A549 (cell line): ENCODE results near the gene RASD2. TPM values are rescaled to one million over a fixed set of nuclear protein-coding genes. Genes with fewer than 3 reads are reported as not detected.
"Not testable (repeated sequence)": the region's sequence is repeated elsewhere in the genome, so short reads cannot be mapped to it uniquely, and the experiment has no call there.

Source experiments
- ATAC-seq, 2 experiments: fragments of 200-7000 bp in 1 of 2; fragments of >200 bp in 1 of 2; cut with Nextera tagmentation in 1 of 2; cut with Tn5 transposase in 1 of 2; 3 replicates each; pipeline versions ENCODE4 v1.8.0 to v1.9.1; 2018 to 2020; ENCODE audit warnings: mild to moderate bottlenecking in 1 of 2, moderate library complexity in 1 of 2
- CTCF ChIA-PET: fragments of 300-600 bp; sonication (Branson Sonifier 250); formaldehyde crosslinking; extraction: SDS; loops from one replicate; lab custom pipeline; 2021; ENCODE audit warnings: antibody characterized with exemption, inconsistent platforms; lab: Yijun Ruan, JAX
- POLR2A ChIA-PET: fragments of 350-600 bp; formaldehyde crosslinking; extraction: SDS; loops from one replicate; lab custom pipeline; 2021; ENCODE audit warnings: antibody characterized with exemption, inconsistent platforms; lab: Yijun Ruan, JAX
- DNase-seq, 2 experiments: peaks; one replicate each; pipeline versions ENCODE4 v3.0.0 to v3.0.0-alpha.2; 2011 to 2016; ENCODE audit warnings: low read depth in 1 of 2, low spot score in 1 of 2
- FAIRE-seq: peaks from 2 replicates; lab custom pipeline; 2011; peaks lifted over from hg19 to GRCh38; lab: Jason Lieb, UNC
- H3K27ac ChIP-seq, 2 experiments: fragments of >200 bp; sonication (Bioruptor Twin); formaldehyde crosslinking; 3 replicates each; pipeline ENCODE4 v1.5.1; 2016 to 2017
- H3K4me1 ChIP-seq: fragments of >200 bp; sonication (Bioruptor Twin); formaldehyde crosslinking; 3 replicates; pipeline ENCODE4 v1.6.1; 2016
- H3K4me2 ChIP-seq: fragments of >200 bp; sonication (Bioruptor Twin); formaldehyde crosslinking; 3 replicates; pipeline ENCODE4 v1.6.1; 2016
- H3K4me3 ChIP-seq: fragments of >200 bp; sonication (Bioruptor Twin); formaldehyde crosslinking; 3 replicates; pipeline ENCODE4 v1.5.1; 2016
- H3K9me3 ChIP-seq: fragments of >200 bp; sonication (Bioruptor Twin); formaldehyde crosslinking; 3 replicates; pipeline ENCODE4 v1.6.1; 2016
- CEBPB ChIP-seq, 2 experiments: fragments of >200 bp in 1 of 2; sonication (Bioruptor Twin) in 1 of 2; formaldehyde crosslinking in 1 of 2; IDR thresholded peaks; 2 replicates each; pipeline ENCODE4 v1.6.1; 2012 to 2016
- CHD2 ChIP-seq: fragments of 150-350 bp; IDR thresholded peaks from 2 replicates; pipeline ENCODE4 v1.6.1; 2014; ENCODE audit warnings: low read length; ENCODE audit not compliant: partially characterized antibody
- CHD4 ChIP-seq: fragments of 200-600 bp; sonication (generic); IDR thresholded peaks from 2 replicates; pipeline ENCODE4 v1.6.1; 2016; ENCODE audit warnings: antibody characterized with exemption, mild to moderate bottlenecking, borderline replicate concordance
- FOSB ChIP-seq: fragments of 250-450 bp; sonication (Bioruptor Pico); IDR thresholded peaks from 2 replicates; pipeline ENCODE4 v1.5.0; 2020; ENCODE audit warnings: mild to moderate bottlenecking, moderate library complexity
- FOSL2 ChIP-seq, 2 experiments: fragments of 450-650 bp in 1 of 2; fragments of >200 bp in 1 of 2; sonication (Bioruptor Twin) in 1 of 2; formaldehyde crosslinking; IDR thresholded peaks; 2 replicates each; pipeline versions ENCODE4 v1.5.0 to v1.6.1; 2016 to 2020; ENCODE audit warnings: mild to moderate bottlenecking in 1 of 2, moderate library complexity in 1 of 2
- GATA3 ChIP-seq: IDR thresholded peaks from 2 replicates; pipeline ENCODE4 v1.6.1; 2012; ENCODE audit warnings: borderline replicate concordance
- HOXB5 ChIP-seq: fragments of 250-450 bp; sonication (Bioruptor Pico); IDR thresholded peaks from 2 replicates; pipeline ENCODE4 v1.5.0; 2020; ENCODE audit warnings: mild to moderate bottlenecking, moderate library complexity
- JUN ChIP-seq, 2 experiments: fragments of >200 bp; sonication (Bioruptor Twin); formaldehyde crosslinking; IDR thresholded peaks; 2 replicates in 1 of 2; 3 replicates in 1 of 2; pipeline ENCODE4 v1.6.1; 2016 to 2017
- SMC3 ChIP-seq: fragments of >200 bp; sonication (Bioruptor Twin); formaldehyde crosslinking; IDR thresholded peaks from 3 replicates; pipeline ENCODE4 v1.6.1; 2018; ENCODE audit warnings: inconsistent platforms
- ZNF302 ChIP-seq: fragments of 250-450 bp; sonication (Bioruptor Pico); IDR thresholded peaks from 2 replicates; pipeline ENCODE4 v1.9.0; 2021; ENCODE audit warnings: inconsistent platforms, mild to moderate bottlenecking, moderate library complexity
- ZSCAN20 ChIP-seq: fragments of 250-450 bp; sonication (Bioruptor Pico); IDR thresholded peaks from 2 replicates; pipeline ENCODE4 v1.8.0; 2022; ENCODE audit warnings: mild to moderate bottlenecking, moderate library complexity
- WGBS: methylation state at CpG from one replicate; pipeline ENCODE4 v1.1.6; 2017; ENCODE audit errors: missing lambda C conversion rate; 5-methylcytosine and 5-hydroxymethylcytosine counted together
- polyA minus RNA-seq: library from RNA; depleted of rRNA, polyadenylated mRNA; stranded (reverse); fragments of >200 nt; gene quantifications from 2 replicates; pipeline ENCODE4 v1.2.3, GENCODE V29; 2011; rRNA and poly(A)+ RNA removed
- polyA plus RNA-seq, 4 experiments: library from polyadenylated mRNA; depleted of rRNA in 3 of 4; stranded (reverse); fragments of >200 nt; fragmentation: RNase III in 1 of 4; extraction: RNeasy Plus Mini Kit Qiagen cat#74134 plus additional on column Dnase treatment in 1 of 4; gene quantifications; 2 replicates in 3 of 4; 3 replicates in 1 of 4; pipeline ENCODE4 v1.2.3, GENCODE V29; 2011 to 2017
- TF ChIP-seq, protein P1 (sequence below): fragments of >200 bp; sonication (Bioruptor Twin); formaldehyde crosslinking; IDR thresholded peaks from 2 replicates; pipeline ENCODE4 v1.6.1; 2016
- TF ChIP-seq, protein P2 (sequence below): IDR thresholded peaks from 2 replicates; pipeline ENCODE4 v1.6.1; 2012
- TF ChIP-seq, protein P3 (sequence below): fragments of >200 bp; sonication (Bioruptor Twin); formaldehyde crosslinking; IDR thresholded peaks from 3 replicates; pipeline ENCODE4 v1.6.1; 2016

Gene RASD2, protein sequence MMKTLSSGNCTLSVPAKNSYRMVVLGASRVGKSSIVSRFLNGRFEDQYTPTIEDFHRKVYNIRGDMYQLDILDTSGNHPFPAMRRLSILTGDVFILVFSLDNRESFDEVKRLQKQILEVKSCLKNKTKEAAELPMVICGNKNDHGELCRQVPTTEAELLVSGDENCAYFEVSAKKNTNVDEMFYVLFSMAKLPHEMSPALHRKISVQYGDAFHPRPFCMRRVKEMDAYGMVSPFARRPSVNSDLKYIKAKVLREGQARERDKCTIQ
- 0.61 and 0.93 TPM in 2 replicates for polyA plus RNA-seq (2011; rRNA removed)
- 0.54 and 0.76 TPM in 2 replicates for polyA plus RNA-seq (2012; cell fraction: cytosol; rRNA removed)
- polyA plus RNA-seq (2012; cell fraction: nucleus; rRNA removed), result 0.86 and 1.2 TPM in 2 replicates
- polyA plus RNA-seq (2017; fragmentation: RNase III; extraction: RNeasy Plus Mini Kit Qiagen cat#74134 plus additional on column Dnase treatment), result 1.2 to 1.4 TPM (median 1.3 TPM) in 3 replicates
- 1.1 and 1.4 TPM in 2 replicates for polyA minus RNA-seq

DNA sequence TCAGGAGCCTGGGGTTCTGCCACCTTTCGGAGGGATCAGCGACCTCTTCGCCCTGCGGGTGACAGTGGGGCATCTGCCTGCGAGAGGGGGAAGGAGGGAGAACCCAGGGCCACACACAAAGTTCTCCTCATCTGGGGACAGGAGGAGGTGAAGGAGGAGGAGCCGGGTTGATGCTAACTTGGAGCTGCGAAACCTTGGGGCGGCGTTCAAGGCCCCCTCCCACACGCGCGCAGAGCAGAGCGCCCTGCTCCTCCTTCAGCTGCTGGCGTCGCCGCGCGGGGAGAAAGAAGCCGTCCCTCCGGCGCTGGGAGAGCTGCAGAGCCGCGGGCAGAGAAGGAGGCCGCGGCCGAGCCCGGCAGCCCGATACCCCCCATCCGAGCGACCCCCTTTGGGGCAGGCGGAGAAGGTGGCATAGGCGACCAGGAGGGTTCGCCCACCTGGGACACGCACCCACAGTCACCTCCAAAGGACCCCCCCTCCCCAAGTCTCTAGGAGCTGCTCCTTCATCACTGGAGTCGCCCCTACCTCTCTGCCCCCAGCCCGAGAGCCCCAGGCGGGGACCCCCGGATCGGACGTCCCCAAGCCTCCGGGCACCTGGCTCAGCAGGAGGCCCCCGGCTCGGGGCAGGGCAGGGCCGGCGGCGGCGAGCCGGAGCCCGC is at the start of gene RASD2:
TSS of gene RASD2 (plus strand) at position 237 of the 659 bp plus-strand sequence. CDS start 5,979 bp downstream, outside the sequence.
- DNase-seq, result peak; percentile 51 to 57
- Histone ChIP-seq H3K9me3 (no peaks in the 10 kb centered on the region), H3K4me2 (peak within 1 kb of the TSS; percentile 98), H3K27ac (peak within 1 kb of the TSS; percentile 83 to 92), H3K4me3 (peak within 1 kb of the TSS; percentile 65), H3K4me1 (peaks cover 15% of the 10 kb centered on the region)
- ChIA-PET POLR2A (no interaction called here), CTCF (interaction anchor here (1.4 to 3.7 kb wide), 5 partner anchors 9 to 190 kb away, joined by 4 to 15 read pairs (median 7); no protein-coding TSS in a partner anchor)
- peak; percentile 65 to 68 for ATAC-seq
- TF ChIP-seq ZSCAN20 (no peak), SMC3 (no peak), GATA3 (no peak), HOXB5 (CRISPR knock-in tag) (no peak), ZNF302 (CRISPR knock-in tag) (no peak), CHD2 (no peak), CEBPB (IDR thresholded peaks at IDR 0.05) (no peak), FOSL2 (IDR thresholded peaks at IDR 0.05) (no peak), FOSL2 (CRISPR knock-in tag; IDR thresholded peaks at IDR 0.05) (no peak), CHD4 (no peak)
- TF ChIP-seq, protein P1, sequence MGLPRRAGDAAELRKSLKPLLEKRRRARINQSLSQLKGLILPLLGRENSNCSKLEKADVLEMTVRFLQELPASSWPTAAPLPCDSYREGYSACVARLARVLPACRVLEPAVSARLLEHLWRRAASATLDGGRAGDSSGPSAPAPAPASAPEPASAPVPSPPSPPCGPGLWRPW, result no peak
- FAIRE-seq, result no peak
- WGBS, result 0% methylated on average over 9 of the region's 49 CpGs

DNA sequence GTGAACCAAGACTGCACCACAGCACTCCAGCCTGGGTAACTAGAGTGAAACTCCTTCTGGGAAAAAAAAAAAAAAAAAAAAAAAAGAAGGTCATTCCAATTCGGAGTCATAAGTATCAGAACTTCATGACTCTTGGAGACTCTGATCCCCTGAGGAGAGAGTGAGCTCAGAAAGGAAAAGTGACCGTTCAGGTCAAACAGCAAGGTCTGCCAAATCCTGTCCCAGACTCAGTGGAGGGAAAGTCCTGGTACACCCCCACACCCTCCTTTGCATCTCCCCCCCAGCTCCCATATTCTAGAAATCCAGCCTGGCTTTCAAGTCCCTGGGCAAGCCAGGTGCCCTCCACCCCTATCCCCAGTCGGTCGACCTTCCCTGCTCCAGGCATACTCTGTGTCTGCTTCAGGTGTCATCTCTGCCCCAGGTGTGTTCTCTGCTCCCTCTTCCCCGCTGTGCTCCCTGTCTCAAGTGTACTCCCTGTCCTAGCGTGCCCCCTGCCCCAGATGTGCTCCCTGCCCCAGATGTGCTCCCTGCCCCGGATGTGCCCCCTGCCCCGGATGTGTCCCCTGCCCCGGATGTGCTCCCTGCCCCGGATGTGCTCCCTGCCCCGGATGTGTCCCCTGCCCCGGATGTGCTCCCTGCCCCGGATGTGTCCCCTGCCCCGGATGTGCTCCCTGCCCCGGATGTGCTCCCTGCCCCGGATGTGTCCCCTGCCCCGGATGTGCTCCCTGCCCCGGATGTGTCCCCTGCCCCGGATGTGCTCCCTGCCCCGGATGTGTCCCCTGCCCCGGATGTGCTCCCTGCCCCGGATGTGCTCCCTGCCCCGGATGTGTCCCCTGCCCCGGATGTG is 49.3 kb upstream of the RASD2 start:
- H3K27ac ChIP-seq, result peak overlapping the region; percentile 65 to 85
- CTCF ChIA-PET, result interaction anchor here (0.7 to 1.5 kb wide), 2 partner anchors 92 to 140 kb away, joined by 3 to 5 read pairs; no protein-coding TSS in a partner anchor
- peak; percentile 25 to 37; a peak in 3 of 6 replicates for ATAC-seq
- POLR2A ChIA-PET, DNase-seq, H3K9me3 ChIP-seq: not testable (repeated sequence)
- TF ChIP-seq JUN (IDR thresholded peaks at IDR 0.05), result peak; percentile 19 to 33; a peak in 1 of 5 replicates
- TF ChIP-seq, all 56 proteins: peak for 1; not testable (repeated sequence) for 55
- Histone ChIP-seq H3K4me2 (peak overlapping the region; percentile 55; the same call in 2 of the 3 replicates), H3K4me3 (peak overlapping the region; percentile 28; the same call in 1 of the 3 replicates)
- WGBS, result 70% methylated on average over 5 of the region's 24 CpGs
- H3K4me1 ChIP-seq, FAIRE-seq: not testable (repeated sequence)

DNA sequence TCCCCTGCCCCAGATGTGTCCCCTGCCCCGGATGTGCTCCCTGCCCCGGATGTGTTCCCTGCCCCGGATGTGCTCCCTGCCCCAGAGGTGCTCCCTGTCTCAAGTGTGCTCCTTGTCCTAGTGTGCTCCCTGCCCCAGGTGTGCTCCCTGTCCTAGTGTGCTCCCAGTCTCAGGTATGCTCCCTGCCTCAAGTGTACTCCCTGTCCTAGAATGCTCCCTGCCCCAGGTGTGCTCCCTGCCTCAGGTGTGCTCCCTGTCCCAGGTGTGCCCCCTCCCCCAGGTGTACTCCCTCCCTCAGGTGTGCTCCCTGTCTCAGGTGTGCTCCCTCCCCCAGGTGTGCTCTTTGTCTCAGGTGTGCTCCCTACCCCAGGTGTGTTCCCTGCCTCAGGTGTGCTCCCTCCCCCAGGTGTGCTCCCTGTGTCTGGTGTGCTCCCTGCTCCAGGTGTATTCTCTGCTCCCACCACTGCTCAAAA is 48.7 kb upstream of the RASD2 start:
- ATAC-seq, result peak in 1 of 2 experiments; percentile 37; a peak in 1 of 6 replicates
- FAIRE-seq, result no peak
- ChIA-PET CTCF (no interaction called here), POLR2A (no interaction called here)
- H3K4me3 ChIP-seq, result no peak overlapping the region
- DNase-seq, result peak in 1 of 2 experiments; percentile 79
- no peak for TF ChIP-seq FOSB (CRISPR knock-in tag)
- TF ChIP-seq, protein P2, sequence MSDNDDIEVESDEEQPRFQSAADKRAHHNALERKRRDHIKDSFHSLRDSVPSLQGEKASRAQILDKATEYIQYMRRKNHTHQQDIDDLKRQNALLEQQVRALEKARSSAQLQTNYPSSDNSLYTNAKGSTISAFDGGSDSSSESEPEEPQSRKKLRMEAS, result 0 out of 2 replicates have a peak, but pooled peaks have one; percentile 24
- TF ChIP-seq, protein P3, sequence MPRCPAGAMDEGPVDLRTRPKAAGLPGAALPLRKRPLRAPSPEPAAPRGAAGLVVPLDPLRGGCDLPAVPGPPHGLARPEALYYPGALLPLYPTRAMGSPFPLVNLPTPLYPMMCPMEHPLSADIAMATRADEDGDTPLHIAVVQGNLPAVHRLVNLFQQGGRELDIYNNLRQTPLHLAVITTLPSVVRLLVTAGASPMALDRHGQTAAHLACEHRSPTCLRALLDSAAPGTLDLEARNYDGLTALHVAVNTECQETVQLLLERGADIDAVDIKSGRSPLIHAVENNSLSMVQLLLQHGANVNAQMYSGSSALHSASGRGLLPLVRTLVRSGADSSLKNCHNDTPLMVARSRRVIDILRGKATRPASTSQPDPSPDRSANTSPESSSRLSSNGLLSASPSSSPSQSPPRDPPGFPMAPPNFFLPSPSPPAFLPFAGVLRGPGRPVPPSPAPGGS, result no peak
- H3K27ac ChIP-seq, result peak overlapping the region; percentile 71 to 85
- no peaks in the 10 kb centered on the region for H3K4me1 ChIP-seq
- H3K9me3 ChIP-seq, result peaks cover 8% of the 10 kb centered on the region; the same call in 2 of the 3 replicates
- peak overlapping the region; percentile 47; the same call in 2 of the 3 replicates for H3K4me2 ChIP-seq
- no CpG with 5 or more reads among the region's 3 CpGs for WGBS
